ENCODE data around the gene NR2C2AP. TPM values are rescaled to one million over a fixed set of nuclear protein-coding genes. Genes with fewer than 3 reads are reported as not detected.
A peak's percentile ranks its signal among the peaks of the same experiment; 100 is the strongest.

Gene NR2C2AP
- total and polyA plus RNA-seq, 2 of the 13 experiments (the other 11 are each of a cell fraction or from before 2014, with no cell fraction given), result 12.2 to 26.8 TPM

- TF ChIP-seq ZMYM4 (CRISPR knock-in tag; IDR thresholded peaks at IDR 0.05) (peak; percentile 34; the same call in 1 of the 2 replicates), FOXP4 (CRISPR knock-in tag; IDR thresholded peaks at IDR 0.05) (no peak), CC2D1A (CRISPR knock-in tag; IDR thresholded peaks at IDR 0.05) (no peak), BRCA1 (CRISPR knock-in tag; IDR thresholded peaks at IDR 0.05) (peak; percentile 87), TBX3 (IDR thresholded peaks at IDR 0.05; ENCODE audit: borderline replicate concordance) (no peak), CBX2 (IDR thresholded peaks at IDR 0.05; ENCODE audit: low read depth, low read length) (no peak), CBX2 (CRISPR knock-in tag; IDR thresholded peaks at IDR 0.05; ENCODE audit: low read depth) (no peak), STAG1 (CRISPR knock-in tag; IDR thresholded peaks at IDR 0.05) (0 out of 2 replicates have a peak, but pooled peaks have one; percentile 11), BCL6 (CRISPR knock-in tag; IDR thresholded peaks at IDR 0.05) (peak; percentile 40; the same call in 1 of the 2 replicates), ZNF639 (CRISPR knock-in tag; conservative IDR thresholded peaks at IDR 0.05) (0 out of 2 replicates have a peak, but pooled peaks have one; percentile 52), ZNF335 (CRISPR knock-in tag; IDR thresholded peaks at IDR 0.05) (peak; percentile 51; the same call in 1 of the 2 replicates), HNRNPL (IDR thresholded peaks at IDR 0.05; ENCODE audit: low read depth, low read length) (no peak), TEAD3 (CRISPR knock-in tag; optimal IDR thresholded peaks at IDR 0.05; ENCODE audit: borderline replicate concordance) (peak; percentile 30), ZNF142 (CRISPR knock-in tag; IDR thresholded peaks at IDR 0.05) (peak; percentile 64; the same call in 1 of the 2 replicates), ZNF343 (CRISPR knock-in tag; IDR thresholded peaks at IDR 0.05) (0 out of 2 replicates have a peak, but pooled peaks have one; percentile 32), ZFY (CRISPR knock-in tag; IDR thresholded peaks at IDR 0.05) (peak; percentile 42; the same call in 1 of the 2 replicates), SNAPC5 (CRISPR knock-in tag; IDR thresholded peaks at IDR 0.05; ENCODE audit: borderline replicate concordance) (no peak)
- TF ChIP-seq, protein P1, sequence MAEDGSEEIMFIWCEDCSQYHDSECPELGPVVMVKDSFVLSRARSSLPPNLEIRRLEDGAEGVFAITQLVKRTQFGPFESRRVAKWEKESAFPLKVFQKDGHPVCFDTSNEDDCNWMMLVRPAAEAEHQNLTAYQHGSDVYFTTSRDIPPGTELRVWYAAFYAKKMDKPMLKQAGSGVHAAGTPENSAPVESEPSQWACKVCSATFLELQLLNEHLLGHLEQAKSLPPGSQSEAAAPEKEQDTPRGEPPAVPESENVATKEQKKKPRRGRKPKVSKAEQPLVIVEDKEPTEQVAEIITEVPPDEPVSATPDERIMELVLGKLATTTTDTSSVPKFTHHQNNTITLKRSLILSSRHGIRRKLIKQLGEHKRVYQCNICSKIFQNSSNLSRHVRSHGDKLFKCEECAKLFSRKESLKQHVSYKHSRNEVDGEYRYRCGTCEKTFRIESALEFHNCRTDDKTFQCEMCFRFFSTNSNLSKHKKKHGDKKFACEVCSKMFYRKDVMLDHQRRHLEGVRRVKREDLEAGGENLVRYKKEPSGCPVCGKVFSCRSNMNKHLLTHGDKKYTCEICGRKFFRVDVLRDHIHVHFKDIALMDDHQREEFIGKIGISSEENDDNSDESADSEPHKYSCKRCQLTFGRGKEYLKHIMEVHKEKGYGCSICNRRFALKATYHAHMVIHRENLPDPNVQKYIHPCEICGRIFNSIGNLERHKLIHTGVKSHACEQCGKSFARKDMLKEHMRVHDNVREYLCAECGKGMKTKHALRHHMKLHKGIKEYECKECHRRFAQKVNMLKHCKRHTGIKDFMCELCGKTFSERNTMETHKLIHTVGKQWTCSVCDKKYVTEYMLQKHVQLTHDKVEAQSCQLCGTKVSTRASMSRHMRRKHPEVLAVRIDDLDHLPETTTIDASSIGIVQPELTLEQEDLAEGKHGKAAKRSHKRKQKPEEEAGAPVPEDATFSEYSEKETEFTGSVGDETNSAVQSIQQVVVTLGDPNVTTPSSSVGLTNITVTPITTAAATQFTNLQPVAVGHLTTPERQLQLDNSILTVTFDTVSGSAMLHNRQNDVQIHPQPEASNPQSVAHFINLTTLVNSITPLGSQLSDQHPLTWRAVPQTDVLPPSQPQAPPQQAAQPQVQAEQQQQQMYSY (CRISPR knock-in tag; IDR thresholded peaks at IDR 0.05), result no peak
These were observed 11.7 kb upstream of the NR2C2AP start (continued) for GRCh38 chr19:19214892-19215291.

All from HepG2 (cell line).